ENCODE measurements around the gene STK24.
A peak's percentile ranks its signal among the peaks of the same experiment; 100 is the strongest.

STK24 gene

DNA sequence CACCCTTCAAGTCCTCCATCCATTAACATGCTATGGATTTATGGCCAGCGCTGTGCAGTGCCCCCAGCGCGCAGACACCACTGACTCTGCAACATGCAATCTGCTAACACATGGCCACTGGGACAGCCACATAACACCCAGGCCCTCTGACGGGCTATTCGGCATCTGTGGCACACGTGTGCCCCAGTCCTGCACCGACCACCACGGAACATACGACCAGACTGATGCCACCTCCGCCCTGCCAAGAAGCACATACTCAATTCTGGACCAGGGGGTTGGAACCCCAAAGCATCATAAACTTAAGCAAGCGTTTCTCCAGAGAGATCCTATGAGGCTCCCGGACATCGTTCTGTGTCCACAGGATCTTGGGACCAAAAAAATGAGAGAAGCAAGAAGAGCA is 9.8 kb downstream of the STK24 start:
- no peak for TF ChIP-seq CTCF (IDR thresholded peaks at IDR 0.05)
- Histone ChIP-seq H3K27ac (no peak overlapping the region), H3K9me3 (no peaks in the 10 kb centered on the region), H3K36me3 (no peaks in the 10 kb centered on the region), H3K27me3 (no peaks in the 10 kb centered on the region), H3K4me3 (ENCODE audit: low read depth in 1 of 2, low read length in 1 of 2) (no peak overlapping the region), H3K4me1 (ENCODE audit: control insufficient read depth in 1 of 2, insufficient read depth in 1 of 2, low read depth in 1 of 2, low read length in 1 of 2) (peaks cover 45 to 50% of the 10 kb centered on the region in 2 experiments)

DNA sequence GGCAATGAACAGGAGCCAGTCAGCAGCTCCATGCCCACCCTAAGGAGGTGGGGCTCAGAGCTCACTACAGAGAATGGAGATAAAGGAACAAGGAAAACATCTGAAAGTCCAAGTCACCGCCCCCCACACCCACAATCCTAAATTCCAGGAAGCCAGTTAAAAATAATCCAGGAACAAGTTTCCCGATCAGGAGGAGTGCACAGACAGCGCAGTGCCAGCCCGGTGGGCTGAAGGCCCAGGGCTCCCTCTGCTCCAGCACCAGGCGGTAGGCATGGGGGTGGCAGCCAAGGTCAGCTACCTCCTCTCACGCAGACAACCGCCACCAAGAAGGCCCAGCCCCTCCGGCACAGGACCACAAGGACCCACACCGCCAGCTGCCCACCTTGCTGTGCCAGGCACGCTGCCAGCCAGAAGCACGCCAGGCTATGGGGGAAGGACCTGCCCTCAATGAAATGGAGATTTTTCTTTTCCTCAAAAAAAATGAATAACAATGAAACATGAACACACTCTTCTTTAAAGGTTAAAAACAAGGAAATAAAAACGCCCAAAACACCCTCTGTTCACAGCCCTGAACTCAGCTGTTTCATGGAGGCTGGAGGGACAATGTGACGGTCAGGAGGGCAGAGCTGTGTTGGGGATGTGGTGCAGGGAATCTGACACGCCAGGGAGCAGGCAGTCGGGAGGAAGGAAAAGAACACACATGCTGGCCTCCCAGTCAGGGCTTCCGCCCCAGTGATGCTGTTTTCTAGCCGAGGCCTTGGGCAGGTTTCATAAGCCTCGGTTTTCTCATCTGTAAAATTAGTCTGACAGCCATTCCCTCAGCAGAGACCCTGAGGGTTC is 11.0 kb downstream of the STK24 start:
- TF ChIP-seq CTCF (IDR thresholded peaks at IDR 0.05): no peak
- Histone ChIP-seq H3K4me1 (ENCODE audit: control insufficient read depth in 1 of 2, insufficient read depth in 1 of 2, low read depth in 1 of 2, low read length in 1 of 2) (peaks cover 36 to 40% of the 10 kb centered on the region in 2 experiments), H3K36me3 (no peaks in the 10 kb centered on the region), H3K9me3 (no peaks in the 10 kb centered on the region), H3K4me3 (ENCODE audit: low read depth in 1 of 2, low read length in 1 of 2) (no peak overlapping the region), H3K27ac (peak overlapping the region; percentile 11), H3K27me3 (no peaks in the 10 kb centered on the region)

DNA sequence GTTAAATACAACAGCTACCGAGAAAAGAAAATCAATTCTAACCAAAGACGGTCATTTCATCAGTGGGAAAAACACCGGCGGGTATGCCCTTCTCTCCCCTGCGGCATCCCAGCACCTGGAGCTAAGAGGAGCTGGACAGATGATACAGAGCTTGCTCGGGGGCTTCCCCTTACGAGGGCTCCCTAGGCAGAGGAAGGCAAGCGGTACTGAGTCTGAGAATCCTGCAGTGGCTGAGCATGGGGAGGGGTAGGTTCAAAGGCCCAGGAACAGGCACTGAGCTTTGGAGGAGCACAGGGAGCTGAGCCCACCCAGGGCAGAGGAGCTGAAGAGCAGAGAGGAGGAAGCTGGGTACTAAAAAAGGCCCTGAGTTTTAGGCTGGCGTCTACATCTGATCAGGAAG is 12.7 kb downstream of the STK24 start:
- Histone ChIP-seq H3K27ac (no peak overlapping the region), H3K4me1 (ENCODE audit: control insufficient read depth in 1 of 2, insufficient read depth in 1 of 2, low read depth in 1 of 2, low read length in 1 of 2) (peaks cover 18 to 22% of the 10 kb centered on the region in 2 experiments), H3K4me3 (ENCODE audit: low read depth in 1 of 2, low read length in 1 of 2) (no peak overlapping the region), H3K36me3 (no peaks in the 10 kb centered on the region), H3K9me3 (no peaks in the 10 kb centered on the region), H3K27me3 (no peaks in the 10 kb centered on the region)
- TF ChIP-seq CTCF (IDR thresholded peaks at IDR 0.05): no peak

GRCh38 chr13:98563071-98563470 is 13.8 kb downstream of the STK24 start:
- H3K27ac ChIP-seq: no peak overlapping the region
- H3K9me3 ChIP-seq: no peaks in the 10 kb centered on the region
- peaks cover 10 to 17% of the 10 kb centered on the region in 2 experiments for H3K4me1 ChIP-seq (ENCODE audit: control insufficient read depth in 1 of 2, insufficient read depth in 1 of 2, low read depth in 1 of 2, low read length in 1 of 2)
- H3K27me3 ChIP-seq: no peaks in the 10 kb centered on the region
- no peaks in the 10 kb centered on the region for H3K36me3 ChIP-seq
- no peak for TF ChIP-seq CTCF (IDR thresholded peaks at IDR 0.05)
- H3K4me3 ChIP-seq (ENCODE audit: low read depth in 1 of 2, low read length in 1 of 2): no peak overlapping the region

DNA sequence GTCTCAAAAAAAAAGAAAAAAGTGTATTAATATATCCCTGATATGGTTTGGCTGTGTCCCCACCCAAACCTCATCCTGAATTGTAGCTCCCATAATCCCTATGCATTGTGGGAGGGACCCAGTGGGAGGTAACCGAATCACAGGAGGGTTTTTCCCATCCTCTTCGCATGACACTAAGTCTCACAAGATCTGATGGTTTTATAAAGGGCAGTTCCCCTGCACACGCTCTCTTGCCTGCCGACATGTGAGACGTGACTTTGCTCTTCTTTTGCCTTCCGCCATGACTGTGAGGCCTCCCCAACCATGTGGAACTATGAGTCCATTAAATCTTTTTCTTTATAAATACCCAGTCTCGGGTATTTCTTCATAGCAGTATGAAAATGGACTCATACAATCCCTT is 17.7 kb downstream of the STK24 start:
- Histone ChIP-seq H3K27ac (no peak overlapping the region), H3K27me3 (no peaks in the 10 kb centered on the region), H3K36me3 (no peaks in the 10 kb centered on the region), H3K4me1 (ENCODE audit: control insufficient read depth in 1 of 2, insufficient read depth in 1 of 2, low read depth in 1 of 2, low read length in 1 of 2) (peaks cover 8 to 20% of the 10 kb centered on the region in 2 experiments), H3K9me3 (no peaks in the 10 kb centered on the region), H3K4me3 (ENCODE audit: low read depth in 1 of 2, low read length in 1 of 2) (no peak overlapping the region)
- no peak for TF ChIP-seq CTCF (IDR thresholded peaks at IDR 0.05)
